ENCODE data around the gene NXN.
A peak's percentile ranks its signal among the peaks of the same experiment; 100 is the strongest.

NXN gene

GRCh38 chr17:979539-980405, at the start of gene NXN:
NXN (minus strand) TSS chr17:979776.
- DNase-seq (ENCODE audit: low read depth) = no peak

- no peak for DNase-seq (ENCODE audit: low read depth)
Measured at GRCh38 chr17:1027044-1027443, 47.5 kb upstream of the NXN start.

GRCh38 chr17:1026599-1026975, 47.0 kb upstream of the NXN start:
- DNase-seq (ENCODE audit: low read depth) = no peak

GRCh38 chr17:1025733-1026598, 46.4 kb upstream of the NXN start:
- no peak for DNase-seq (ENCODE audit: low read depth)

GRCh38 chr17:1024076-1024475, 44.5 kb upstream of the NXN start:
- DNase-seq (ENCODE audit: low read depth) = no peak

GRCh38 chr17:1022278-1023024, 42.9 kb upstream of the NXN start:
- no peak for DNase-seq (ENCODE audit: low read depth)

GRCh38 chr17:1021147-1021546, 41.6 kb upstream of the NXN start:
- DNase-seq (ENCODE audit: low read depth) = no peak

GRCh38 chr17:1019451-1019850, 39.9 kb upstream of the NXN start:
- DNase-seq (ENCODE audit: low read depth) = no peak

- DNase-seq (ENCODE audit: low read depth) = peak; percentile 82
Measured at GRCh38 chr17:1018547-1018946, 39.0 kb upstream of the NXN start.

GRCh38 chr17:1013729-1014090, 34.1 kb upstream of the NXN start:
- DNase-seq (ENCODE audit: low read depth) = no peak

- no peak for DNase-seq (ENCODE audit: low read depth)
Measured at GRCh38 chr17:1012823-1013728, 33.5 kb upstream of the NXN start.

- no peak for DNase-seq (ENCODE audit: low read depth)
Measured at GRCh38 chr17:1011760-1012735, 32.5 kb upstream of the NXN start.

GRCh38 chr17:1011138-1011537, 31.6 kb upstream of the NXN start:
- DNase-seq (ENCODE audit: low read depth) = no peak

GRCh38 chr17:1010586-1010985, 31.0 kb upstream of the NXN start:
- no peak for DNase-seq (ENCODE audit: low read depth)

- DNase-seq (ENCODE audit: low read depth) = no peak
Measured at GRCh38 chr17:1010086-1010450, 30.5 kb upstream of the NXN start.

GRCh38 chr17:1009229-1010085, 29.9 kb upstream of the NXN start:
- DNase-seq (ENCODE audit: low read depth) = no peak

GRCh38 chr17:1008008-1008761, 28.6 kb upstream of the NXN start:
- DNase-seq (ENCODE audit: low read depth) = no peak

GRCh38 chr17:1007310-1008007, 27.9 kb upstream of the NXN start:
- no peak for DNase-seq (ENCODE audit: low read depth)

Data from amniotic epithelial cell (primary cell).